SU-DHL-6 (cell line): Measurements from ENCODE around the gene DMXL1.

Source experiments
- H2AFZ ChIP-seq: fragments of 200-600 bp; sonication (generic); 2 replicates; pipeline ENCODE4 v1.6.1; 2014; ENCODE audit warnings: low read depth, mild to moderate bottlenecking, moderate library complexity, mixed read lengths, antibody characterized with exemption, low read length; ENCODE audit not compliant: severe bottlenecking
- H3F3A ChIP-seq: fragments of 200-600 bp; shearing (Covaris generic); 2 replicates; pipeline ENCODE4 v1.6.0; 2016; ENCODE audit warnings: antibody characterized with exemption, mild to moderate bottlenecking; ENCODE audit not compliant: insufficient read depth
- H3K27ac ChIP-seq: fragments of 200-600 bp; sonication (generic); 2 replicates; pipeline ENCODE4 v1.5.1; 2016; ENCODE audit warnings: low read depth, mild to moderate bottlenecking, low read length, moderate library complexity, mixed read lengths
- H3K27me3 ChIP-seq: fragments of 200-600 bp; sonication (generic), shearing (Covaris generic); 2 replicates; pipeline ENCODE4 v1.6.0; 2014; ENCODE audit warnings: mild to moderate bottlenecking, low read length
- H3K36me3 ChIP-seq: fragments of 200-600 bp; sonication (generic); 2 replicates; pipeline ENCODE4 v1.6.1; 2014; ENCODE audit warnings: mild to moderate bottlenecking, low read length, mixed read lengths
- H3K4me2 ChIP-seq: fragments of 300-600, 200-600 bp; shearing (Covaris generic), sonication (generic); 2 replicates; pipeline ENCODE4 v1.6.0; 2014; ENCODE audit warnings: low read length, low read depth, mild to moderate bottlenecking; ENCODE audit not compliant: poor library complexity, severe bottlenecking
- H3K4me3 ChIP-seq: fragments of 200-600 bp; sonication (generic); 2 replicates; pipeline ENCODE4 v1.5.1; 2014; ENCODE audit warnings: antibody characterized with exemption, low read length, mild to moderate bottlenecking, mixed read lengths; ENCODE audit not compliant: insufficient read depth, poor library complexity, severe bottlenecking
- H3K79me2 ChIP-seq: fragments of 200-600 bp; sonication (generic); 2 replicates; pipeline ENCODE4 v1.6.1; 2014; ENCODE audit warnings: mild to moderate bottlenecking, low read length, moderate library complexity; ENCODE audit not compliant: insufficient read depth
- H3K9ac ChIP-seq: fragments of 200-600 bp; sonication (generic); 2 replicates; pipeline ENCODE4 v1.7.0; 2014; ENCODE audit warnings: mild to moderate bottlenecking, low read length
- H3K9me2 ChIP-seq: fragments of 200-600 bp; sonication (generic); replicated peaks from 2 replicates; pipeline ENCODE4 v1.6.1; 2014; ENCODE audit warnings: low read length; ENCODE audit not compliant: insufficient read depth
- H3K9me3 ChIP-seq: fragments of 200-600 bp; sonication (generic); 2 replicates; pipeline ENCODE4 v1.6.1; 2014; ENCODE audit warnings: low read length, mixed read lengths; ENCODE audit not compliant: insufficient read depth
- H4K20me1 ChIP-seq: fragments of 200-600 bp; sonication (generic); 2 replicates; pipeline ENCODE4 v1.6.1; 2014; ENCODE audit warnings: low read depth, mild to moderate bottlenecking, antibody characterized with exemption, low read length, moderate library complexity, mixed read lengths
- EZH2phosphoT487 ChIP-seq: fragments of 200-600 bp; sonication (generic), shearing (Covaris generic); conservative IDR thresholded peaks from 2 replicates; pipeline ENCODE4 v1.6.1; 2018; ENCODE audit warnings: mild to moderate bottlenecking, antibody characterized with exemption, low read length, moderate library complexity, mixed read lengths
- TF ChIP-seq, protein P1 (sequence below): fragments of 200-600 bp; sonication (generic); IDR thresholded peaks from one replicate; pipeline ENCODE4 v1.5.1; 2017; ENCODE audit warnings: antibody characterized with exemption, mild to moderate bottlenecking, low read length, moderate library complexity; ENCODE audit not compliant: insufficient read depth, poor library complexity, severe bottlenecking

Gene DMXL1

DNA sequence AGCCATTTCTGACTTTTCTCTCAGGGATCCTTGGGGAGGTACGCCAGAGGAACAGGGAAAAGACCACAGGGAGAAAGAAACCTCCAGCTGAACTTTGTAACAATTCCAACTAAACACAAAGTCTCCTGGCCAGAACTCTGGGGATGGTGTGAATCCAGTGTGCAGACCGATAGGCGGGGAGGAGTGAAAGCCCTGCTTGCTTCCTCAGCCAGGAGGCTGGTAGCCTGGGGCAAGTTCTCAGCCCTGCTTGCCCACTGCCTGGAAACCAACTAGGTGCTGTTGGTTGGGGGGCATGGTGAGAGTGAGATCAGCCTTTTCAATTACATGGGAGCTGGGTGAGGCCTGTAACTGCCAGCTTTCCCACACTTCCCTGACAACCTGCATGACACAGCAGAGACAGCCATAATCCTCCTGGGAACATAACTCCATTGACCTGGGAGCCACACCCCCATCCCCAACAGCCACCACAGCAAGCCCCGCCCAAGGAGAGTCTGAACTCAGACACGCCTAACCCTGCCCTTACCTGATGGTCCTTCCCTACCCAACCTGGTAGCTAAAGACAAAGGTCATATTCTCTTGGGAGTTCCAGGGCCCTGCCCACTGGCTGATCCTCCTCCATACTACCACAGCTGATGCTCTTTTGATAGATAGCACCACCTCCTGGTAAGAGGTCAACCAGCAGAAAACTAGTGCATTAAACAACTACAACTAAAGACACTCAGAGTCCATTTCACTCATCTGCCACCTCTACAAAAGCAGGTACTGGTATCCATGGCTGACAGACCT is 184.9 kb downstream of the DMXL1 start:
- no peaks in the 10 kb centered on the region for H3F3A ChIP-seq
- no peak overlapping the region for H3K4me2 ChIP-seq
- H3K9me3 ChIP-seq = peaks cover 9% of the 10 kb centered on the region; the same call in 1 of the 2 replicates
- H3K9ac ChIP-seq = no peak overlapping the region
- H3K36me3 ChIP-seq = no peaks in the 10 kb centered on the region
- no peaks in the 10 kb centered on the region for H3K9me2 ChIP-seq
- no peaks in the 10 kb centered on the region for H3K79me2 ChIP-seq
- no peak for TF ChIP-seq EZH2phosphoT487
- TF ChIP-seq, protein P1, sequence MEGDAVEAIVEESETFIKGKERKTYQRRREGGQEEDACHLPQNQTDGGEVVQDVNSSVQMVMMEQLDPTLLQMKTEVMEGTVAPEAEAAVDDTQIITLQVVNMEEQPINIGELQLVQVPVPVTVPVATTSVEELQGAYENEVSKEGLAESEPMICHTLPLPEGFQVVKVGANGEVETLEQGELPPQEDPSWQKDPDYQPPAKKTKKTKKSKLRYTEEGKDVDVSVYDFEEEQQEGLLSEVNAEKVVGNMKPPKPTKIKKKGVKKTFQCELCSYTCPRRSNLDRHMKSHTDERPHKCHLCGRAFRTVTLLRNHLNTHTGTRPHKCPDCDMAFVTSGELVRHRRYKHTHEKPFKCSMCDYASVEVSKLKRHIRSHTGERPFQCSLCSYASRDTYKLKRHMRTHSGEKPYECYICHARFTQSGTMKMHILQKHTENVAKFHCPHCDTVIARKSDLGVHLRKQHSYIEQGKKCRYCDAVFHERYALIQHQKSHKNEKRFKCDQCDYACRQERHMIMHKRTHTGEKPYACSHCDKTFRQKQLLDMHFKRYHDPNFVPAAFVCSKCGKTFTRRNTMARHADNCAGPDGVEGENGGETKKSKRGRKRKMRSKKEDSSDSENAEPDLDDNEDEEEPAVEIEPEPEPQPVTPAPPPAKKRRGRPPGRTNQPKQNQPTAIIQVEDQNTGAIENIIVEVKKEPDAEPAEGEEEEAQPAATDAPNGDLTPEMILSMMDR = peak; percentile 20
- no peaks in the 10 kb centered on the region for H3K27me3 ChIP-seq
- no peaks in the 10 kb centered on the region for H4K20me1 ChIP-seq
- no peak overlapping the region for H3K27ac ChIP-seq
- no peak overlapping the region for H3K4me3 ChIP-seq
- no peak overlapping the region for H2AFZ ChIP-seq

DNA sequence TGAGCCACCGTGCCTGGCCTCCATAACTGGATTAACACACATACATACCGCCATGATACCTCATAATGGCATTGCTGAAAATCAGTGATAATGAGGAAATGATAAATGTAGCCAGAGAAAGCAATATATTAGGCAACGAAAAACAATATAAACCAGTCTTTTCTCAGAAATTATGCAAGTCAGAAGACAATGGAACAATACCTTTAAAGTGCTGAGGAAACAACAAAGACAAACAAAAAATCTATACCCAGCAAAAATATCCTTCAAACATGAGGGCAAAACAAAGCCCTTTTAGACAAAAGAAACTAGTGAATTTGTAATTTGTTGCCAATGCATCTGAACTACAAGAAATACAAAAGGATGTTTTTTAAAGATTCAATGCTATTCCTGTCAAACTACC is 186.7 kb downstream of the DMXL1 start:
- H2AFZ ChIP-seq = no peak overlapping the region
- H3K9ac ChIP-seq = no peak overlapping the region
- no peaks in the 10 kb centered on the region for H3K27me3 ChIP-seq
- no peaks in the 10 kb centered on the region for H3K79me2 ChIP-seq
- H3K9me2 ChIP-seq = no peaks in the 10 kb centered on the region
- TF ChIP-seq, protein P1 = no peak
- no peak for TF ChIP-seq EZH2phosphoT487
- no peak overlapping the region for H3K4me3 ChIP-seq
- no peak overlapping the region for H3K27ac ChIP-seq
- H3K4me2 ChIP-seq = no peak overlapping the region
- no peaks in the 10 kb centered on the region for H3F3A ChIP-seq
- no peaks in the 10 kb centered on the region for H3K36me3 ChIP-seq
- peaks cover 9% of the 10 kb centered on the region; the same call in 1 of the 2 replicates for H3K9me3 ChIP-seq
- no peaks in the 10 kb centered on the region for H4K20me1 ChIP-seq

- H3K27me3 ChIP-seq = no peaks in the 10 kb centered on the region
- no peak overlapping the region for H2AFZ ChIP-seq
- no peaks in the 10 kb centered on the region for H3K9me3 ChIP-seq
- no peak overlapping the region for H3K4me2 ChIP-seq
- TF ChIP-seq, protein P1 = no peak
- TF ChIP-seq EZH2phosphoT487 = no peak
- H3K9me2 ChIP-seq = no peaks in the 10 kb centered on the region
- H3K9ac ChIP-seq = no peak overlapping the region
- no peaks in the 10 kb centered on the region for H3F3A ChIP-seq
- no peaks in the 10 kb centered on the region for H4K20me1 ChIP-seq
- H3K79me2 ChIP-seq = 0 out of 2 replicates have a peak, but pooled peaks cover under 1% of the 10 kb centered on the region
- no peak overlapping the region for H3K27ac ChIP-seq
- no peak overlapping the region for H3K4me3 ChIP-seq
- no peaks in the 10 kb centered on the region for H3K36me3 ChIP-seq
These were observed 192.8 kb downstream of the DMXL1 start for GRCh38 chr5:119263639-119264038.
